GM12801 (cell line): ENCODE results near the gene SLC38A9.

Source experiments
- CTCF ChIP-seq: IDR thresholded peaks from one replicate; pipeline ENCODE4 v1.5.1; 2011; ENCODE audit warnings: control low read depth; ENCODE audit not compliant: insufficient read length; ENCODE audit errors: extremely low read depth

Gene SLC38A9, protein sequence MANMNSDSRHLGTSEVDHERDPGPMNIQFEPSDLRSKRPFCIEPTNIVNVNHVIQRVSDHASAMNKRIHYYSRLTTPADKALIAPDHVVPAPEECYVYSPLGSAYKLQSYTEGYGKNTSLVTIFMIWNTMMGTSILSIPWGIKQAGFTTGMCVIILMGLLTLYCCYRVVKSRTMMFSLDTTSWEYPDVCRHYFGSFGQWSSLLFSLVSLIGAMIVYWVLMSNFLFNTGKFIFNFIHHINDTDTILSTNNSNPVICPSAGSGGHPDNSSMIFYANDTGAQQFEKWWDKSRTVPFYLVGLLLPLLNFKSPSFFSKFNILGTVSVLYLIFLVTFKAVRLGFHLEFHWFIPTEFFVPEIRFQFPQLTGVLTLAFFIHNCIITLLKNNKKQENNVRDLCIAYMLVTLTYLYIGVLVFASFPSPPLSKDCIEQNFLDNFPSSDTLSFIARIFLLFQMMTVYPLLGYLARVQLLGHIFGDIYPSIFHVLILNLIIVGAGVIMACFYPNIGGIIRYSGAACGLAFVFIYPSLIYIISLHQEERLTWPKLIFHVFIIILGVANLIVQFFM

GRCh38 chr5:55712023-55712859, at the start of gene SLC38A9:
SLC38A9 (minus strand) TSS chr5:55712324; CDS start chr5:55697958, 14,366 bp downstream.
- no peak for TF ChIP-seq CTCF

- TF ChIP-seq CTCF = no peak
Observed at GRCh38 chr5:55758714-55759113, 46.6 kb upstream of the SLC38A9 start.

GRCh38 chr5:55758231-55758630, 46.1 kb upstream of the SLC38A9 start:
- no peak for TF ChIP-seq CTCF

DNA sequence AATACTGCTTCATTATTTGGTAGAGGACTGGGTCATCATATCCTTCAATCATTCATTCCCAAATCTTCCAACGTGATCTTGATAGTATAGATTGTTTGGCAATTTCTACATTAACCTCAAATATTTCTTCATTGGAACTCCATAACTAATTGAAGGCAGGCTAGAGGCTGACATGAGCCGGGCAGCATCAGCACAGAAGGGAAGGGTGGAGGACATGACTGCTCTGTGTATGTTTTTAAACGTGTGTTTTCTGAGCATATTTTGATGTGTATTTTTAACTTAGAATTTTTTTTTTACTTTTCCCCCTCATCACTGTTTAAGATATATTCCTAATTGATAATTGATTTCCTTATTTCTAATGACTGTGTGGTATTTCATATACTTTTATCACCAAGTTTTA, 38.4 kb upstream of the SLC38A9 start:
- TF ChIP-seq CTCF = no peak

- no peak for TF ChIP-seq CTCF
Observed at GRCh38 chr5:55750063-55750462, 37.9 kb upstream of the SLC38A9 start.

GRCh38 chr5:55749387-55749786, 37.3 kb upstream of the SLC38A9 start:
- TF ChIP-seq CTCF = no peak

DNA sequence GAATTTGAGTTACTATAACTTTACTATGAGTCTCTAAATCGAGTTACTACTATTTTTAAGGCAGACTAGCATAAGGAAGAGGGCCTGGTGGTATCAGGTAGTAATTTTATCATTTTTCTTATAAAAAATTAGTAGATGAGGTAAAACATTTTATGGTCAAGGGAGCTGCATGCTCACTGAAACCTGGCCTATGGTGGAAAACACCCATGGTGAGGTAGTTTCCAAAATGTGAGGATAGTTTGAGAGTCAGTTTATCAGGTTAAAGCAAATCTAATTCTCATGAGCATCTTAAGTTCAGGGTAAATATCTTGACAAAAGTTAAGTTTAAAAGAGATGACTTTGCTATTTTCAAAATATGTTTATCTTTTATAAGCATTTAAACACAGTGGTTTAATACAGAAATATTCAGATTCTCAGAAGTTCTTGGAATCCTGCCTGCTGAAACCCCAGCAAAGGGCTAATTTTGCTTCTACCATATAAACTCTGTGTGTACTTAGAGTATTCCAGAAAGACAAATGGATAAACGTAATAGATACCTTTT, 35.7 kb upstream of the SLC38A9 start:
- no peak for TF ChIP-seq CTCF
